CD14-positive monocyte (primary cell): ENCODE measurements around the gene AFF3. TPM values are rescaled to one million over a fixed set of nuclear protein-coding genes. Genes with fewer than 3 reads are reported as not detected.

Experiments
- DNase-seq, 3 donors: peaks; one replicate each; pipeline ENCODE4 v3.0.0-alpha.2; 2011 to 2022
- H2AFZ ChIP-seq: 2 replicates; pipeline ENCODE4 v1.6.0; 2012; ENCODE audit warnings: mild to moderate bottlenecking, low read depth, low read length, inconsistent platforms; ENCODE audit not compliant: insufficient read depth, poor library complexity, severe bottlenecking
- H3K27ac ChIP-seq, 2 donors: 1 replicate in 1 of 2; 2 replicates in 1 of 2; pipeline ENCODE4 v1.5.1; 2012 to 2013; ENCODE audit warnings: low read length in 2 of 2, control low read depth in 1 of 2, inconsistent platforms in 1 of 2, low read depth in 1 of 2, mild to moderate bottlenecking in 1 of 2
- H3K27me3 ChIP-seq, 2 donors: one replicate each; pipeline versions ENCODE4 v1.6.0 to v1.6.1; 2011 to 2013; ENCODE audit warnings: low read length in 2 of 2; ENCODE audit not compliant: control insufficient read depth in 2 of 2, insufficient read depth in 2 of 2
- H3K36me3 ChIP-seq, 2 donors: replicated peaks in 1 of 2; 1 replicate in 1 of 2; 2 replicates in 1 of 2; pipeline versions ENCODE4 v1.5.1 to v1.6.1; 2012 to 2013; ENCODE audit warnings: low read length in 2 of 2, control low read depth in 1 of 2, inconsistent platforms in 1 of 2, mild to moderate bottlenecking in 1 of 2; ENCODE audit not compliant: insufficient read depth in 2 of 2, control insufficient read depth in 1 of 2
- H3K4me1 ChIP-seq, 2 donors: 1 replicate in 1 of 2; 2 replicates in 1 of 2; pipeline versions ENCODE4 v1.5.1 to v1.6.1; 2012 to 2013; ENCODE audit warnings: low read length in 2 of 2, control low read depth in 1 of 2, inconsistent platforms in 1 of 2, mild to moderate bottlenecking in 1 of 2, moderate library complexity in 1 of 2; ENCODE audit not compliant: insufficient read depth in 2 of 2, control insufficient read depth in 1 of 2
- H3K4me2 ChIP-seq: replicated peaks from 2 replicates; pipeline ENCODE3; 2012; ENCODE audit warnings: low read length, moderate library complexity, mild to moderate bottlenecking; ENCODE audit not compliant: poor library complexity, severe bottlenecking; ENCODE audit errors: extremely low read depth
- H3K4me3 ChIP-seq, 3 experiments: fragments of 200-600 bp in 1 of 3; sonication (generic) in 1 of 3; replicated peaks in 1 of 3; 1 replicate in 2 of 3; 2 replicates in 1 of 3; pipeline ENCODE4 v1.5.1; 2011 to 2013; ENCODE audit warnings: low read length in 3 of 3, mild to moderate bottlenecking in 3 of 3, control low read depth in 2 of 3, low read depth in 2 of 3, inconsistent platforms in 1 of 3, moderate library complexity in 1 of 3
- H3K79me2 ChIP-seq: 2 replicates; pipeline ENCODE4 v1.6.0; 2012; ENCODE audit warnings: mild to moderate bottlenecking, control low read depth, inconsistent platforms, low read length, moderate library complexity; ENCODE audit not compliant: insufficient read depth
- H3K9ac ChIP-seq: 2 replicates; pipeline ENCODE4 v1.6.0; 2017; ENCODE audit warnings: low read length, mild to moderate bottlenecking; ENCODE audit not compliant: insufficient read depth, poor library complexity, severe bottlenecking
- H3K9me3 ChIP-seq, 2 donors: replicated peaks in 1 of 2; 1 replicate in 1 of 2; 2 replicates in 1 of 2; pipeline versions ENCODE4 v1.5.1 to v1.6.1; 2012 to 2013; ENCODE audit warnings: low read length in 2 of 2, control low read depth in 1 of 2; ENCODE audit not compliant: control insufficient read depth in 1 of 2, insufficient read depth in 1 of 2
- H4K20me1 ChIP-seq: 2 replicates; pipeline ENCODE4 v1.6.0; 2012; ENCODE audit warnings: mild to moderate bottlenecking, low read length, control low read depth, moderate library complexity; ENCODE audit not compliant: insufficient read depth
- H3K27ac Mint-ChIP-seq, 7 donors: one replicate each; pipeline ENCODE4 v1.8.0; 2020; ENCODE audit warnings: mild to moderate bottlenecking in 7 of 7, mixed read lengths in 7 of 7, moderate library complexity in 6 of 7, inconsistent platforms in 2 of 7
- H3K27me3 Mint-ChIP-seq, 3 donors: one replicate each; pipeline ENCODE4 v1.8.0; 2021 to 2022; ENCODE audit warnings: low read depth in 3 of 3, mild to moderate bottlenecking in 3 of 3, mixed read lengths in 3 of 3, moderate library complexity in 3 of 3, inconsistent platforms in 1 of 3
- H3K36me3 Mint-ChIP-seq, 2 donors: one replicate each; pipeline ENCODE4 v1.8.0; 2020; ENCODE audit warnings: mixed read lengths in 2 of 2, inconsistent platforms in 1 of 2, mild to moderate bottlenecking in 1 of 2
- H3K4me1 Mint-ChIP-seq: one replicate; pipeline ENCODE4 v1.8.0; 2020; ENCODE audit warnings: mild to moderate bottlenecking, mixed read lengths
- H3K4me3 Mint-ChIP-seq, 2 donors: one replicate each; pipeline ENCODE4 v1.8.0; 2020; ENCODE audit warnings: mild to moderate bottlenecking in 2 of 2, mixed read lengths in 2 of 2, moderate library complexity in 1 of 2
- H3K9me3 Mint-ChIP-seq, 7 donors: one replicate each; pipeline ENCODE4 v1.8.0; 2020 to 2022; ENCODE audit warnings: mixed read lengths in 7 of 7, mild to moderate bottlenecking in 6 of 7, moderate library complexity in 6 of 7, inconsistent platforms in 2 of 7
- WGBS: methylation state at CpG from one replicate; pipeline ENCODE4 v1.1.5; 2013; ENCODE audit warnings: missing lambda C conversion rate; ENCODE audit not compliant: insufficient coverage; 5-methylcytosine and 5-hydroxymethylcytosine counted together
- intact Hi-C, 2 donors: fragments of 100-400 bp; cut with micrococcal nuclease; formaldehyde crosslinking; loops; one replicate each; pipeline versions ENCODE4 v1.15.0 to v1.15.1; 2023
- polyA plus RNA-seq, 3 donors: library from polyadenylated mRNA; depleted of rRNA in 1 of 3; unstranded in 2 of 3; stranded (reverse) in 1 of 3; fragments of 300-500 nt in 2 of 3; fragments of >200 nt in 1 of 3; fragmentation: Illumina TruSeq in 2 of 3; gene quantifications; 1 replicate in 2 of 3; 2 replicates in 1 of 3; pipeline ENCODE4 v1.2.3, GENCODE V29; 2012 to 2021
- TF ChIP-seq, protein P1 (sequence below): fragments of 200-600 bp; IDR thresholded peaks from one replicate; pipeline ENCODE4 v1.8.0; 2022; ENCODE audit warnings: antibody characterized with exemption, mild to moderate bottlenecking

The AFF3 gene
- polyA plus RNA-seq, 3 donors: 0.17 to 4.1 (median 0.49) TPM

DNA sequence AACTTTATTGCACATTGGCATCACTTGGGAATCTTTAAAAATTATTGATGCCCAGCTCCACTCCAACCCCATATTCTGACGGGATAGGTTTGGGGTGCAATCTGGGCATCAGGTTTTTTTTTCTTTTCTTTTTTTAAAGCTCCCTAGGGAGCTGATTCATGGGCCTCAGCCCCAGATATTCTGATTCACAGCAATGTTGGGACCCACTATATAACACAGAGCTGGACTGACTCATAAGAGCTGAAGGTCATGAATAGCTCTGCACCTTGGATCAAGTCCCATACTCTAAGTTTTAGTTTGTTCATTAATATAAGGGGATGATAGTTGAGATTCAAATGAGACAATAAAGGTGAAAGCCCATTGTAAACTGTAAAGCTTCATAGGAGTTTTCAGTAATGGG, 461.4 kb downstream of the AFF3 start:
- H3K4me2 ChIP-seq: no peak overlapping the region
- Mint-ChIP-seq H3K36me3 (peaks cover 2 to 5% of the 10 kb centered on the region in 2 donors), H3K27me3 (no peaks in the 10 kb centered on the region), H3K9me3 (no peaks in the 10 kb centered on the region), H3K27ac (no peak overlapping the region), H3K4me1 (peaks cover 18% of the 10 kb centered on the region), H3K4me3 (no peak overlapping the region)
- H3K27me3 ChIP-seq: no peaks in the 10 kb centered on the region
- no peak for DNase-seq
- no peak overlapping the region for H2AFZ ChIP-seq
- no peaks in the 10 kb centered on the region for H3K9me3 ChIP-seq
- peaks cover 13% of the 10 kb centered on the region in 2 donors for H3K4me1 ChIP-seq
- no peak overlapping the region for H3K27ac ChIP-seq
- H4K20me1 ChIP-seq: no peaks in the 10 kb centered on the region
- no peak overlapping the region for H3K9ac ChIP-seq
- H3K36me3 ChIP-seq: no peaks in the 10 kb centered on the region
- WGBS: no CpG with 5 or more reads among the region's 1 CpG
- TF ChIP-seq, protein P1, sequence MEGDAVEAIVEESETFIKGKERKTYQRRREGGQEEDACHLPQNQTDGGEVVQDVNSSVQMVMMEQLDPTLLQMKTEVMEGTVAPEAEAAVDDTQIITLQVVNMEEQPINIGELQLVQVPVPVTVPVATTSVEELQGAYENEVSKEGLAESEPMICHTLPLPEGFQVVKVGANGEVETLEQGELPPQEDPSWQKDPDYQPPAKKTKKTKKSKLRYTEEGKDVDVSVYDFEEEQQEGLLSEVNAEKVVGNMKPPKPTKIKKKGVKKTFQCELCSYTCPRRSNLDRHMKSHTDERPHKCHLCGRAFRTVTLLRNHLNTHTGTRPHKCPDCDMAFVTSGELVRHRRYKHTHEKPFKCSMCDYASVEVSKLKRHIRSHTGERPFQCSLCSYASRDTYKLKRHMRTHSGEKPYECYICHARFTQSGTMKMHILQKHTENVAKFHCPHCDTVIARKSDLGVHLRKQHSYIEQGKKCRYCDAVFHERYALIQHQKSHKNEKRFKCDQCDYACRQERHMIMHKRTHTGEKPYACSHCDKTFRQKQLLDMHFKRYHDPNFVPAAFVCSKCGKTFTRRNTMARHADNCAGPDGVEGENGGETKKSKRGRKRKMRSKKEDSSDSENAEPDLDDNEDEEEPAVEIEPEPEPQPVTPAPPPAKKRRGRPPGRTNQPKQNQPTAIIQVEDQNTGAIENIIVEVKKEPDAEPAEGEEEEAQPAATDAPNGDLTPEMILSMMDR: no peak
- no peak overlapping the region for H3K4me3 ChIP-seq
- no peaks in the 10 kb centered on the region for H3K79me2 ChIP-seq
- intact Hi-C loops: no loop called here

DNA sequence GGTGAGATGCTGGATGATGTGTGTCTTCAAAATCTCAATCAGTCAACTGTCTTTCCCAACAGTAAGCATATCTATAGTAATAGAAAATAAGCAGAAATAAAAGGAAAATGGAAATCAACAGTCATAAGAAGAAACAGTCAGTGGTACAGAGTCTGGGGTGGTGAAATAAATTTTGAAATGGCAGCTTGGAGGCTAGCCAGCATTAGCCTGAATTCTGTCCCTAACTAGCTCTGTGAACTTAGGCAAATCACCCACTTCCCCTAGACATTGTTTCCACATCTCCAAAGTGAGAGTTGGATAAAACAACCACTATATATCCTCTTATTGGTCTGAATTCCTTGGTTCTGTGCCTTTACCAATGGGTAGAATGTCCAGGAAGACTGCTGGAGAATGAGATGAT, 462.9 kb downstream of the AFF3 start:
- intact Hi-C loops: no loop called here
- H3K4me3 ChIP-seq: no peak overlapping the region
- H3K4me1 Mint-ChIP-seq: peaks cover 18% of the 10 kb centered on the region

More for the DNA sequence above, 462.9 kb downstream of the AFF3 start:
- H3K27ac Mint-ChIP-seq: peak overlapping the region in 3 of 7 donors; percentile 8 to 56 (median 26)
- H3K9me3 Mint-ChIP-seq: no peaks in the 10 kb centered on the region
- Histone ChIP-seq H3K9ac (no peak overlapping the region), H3K27ac (peak overlapping the region in 1 of 2 donors; percentile 34), H3K27me3 (no peaks in the 10 kb centered on the region), H3K9me3 (no peaks in the 10 kb centered on the region), H3K79me2 (no peaks in the 10 kb centered on the region), H3K4me1 (peaks cover 13% of the 10 kb centered on the region in 2 donors), H4K20me1 (no peaks in the 10 kb centered on the region), H3K36me3 (no peaks in the 10 kb centered on the region), H3K4me2 (no peak overlapping the region), H2AFZ (peak overlapping the region; percentile 20)
- H3K27me3 Mint-ChIP-seq: no peaks in the 10 kb centered on the region
- H3K36me3 Mint-ChIP-seq: peaks cover 2 to 5% of the 10 kb centered on the region in 2 donors
- no peak overlapping the region for H3K4me3 Mint-ChIP-seq
- TF ChIP-seq, protein P1: no peak
- DNase-seq: peak in 1 of 3 donors; percentile 16
